SK-N-SH treated with all-trans-retinoic acid at 6 μM for 48 hours (cell line): ENCODE results near the gene GLYATL1.

Experiments used
- CREB5 ChIP-seq: fragments of 250-450 bp; sonication (Bioruptor Pico); IDR thresholded peaks from 2 replicates; pipeline ENCODE4 v1.5.1; 2020; ENCODE audit warnings: low read depth, mild to moderate bottlenecking, moderate library complexity
- OSR1 ChIP-seq: fragments of 250-450 bp; sonication (Bioruptor Pico); IDR thresholded peaks from 2 replicates; pipeline ENCODE4 v1.8.0; 2022; ENCODE audit warnings: moderate library complexity, mild to moderate bottlenecking, inconsistent platforms
- ZNF70 ChIP-seq: fragments of 450-650 bp; formaldehyde crosslinking; IDR thresholded peaks from 2 replicates; pipeline ENCODE4 v1.5.0; 2020; ENCODE audit warnings: mild to moderate bottlenecking, moderate library complexity

DNA sequence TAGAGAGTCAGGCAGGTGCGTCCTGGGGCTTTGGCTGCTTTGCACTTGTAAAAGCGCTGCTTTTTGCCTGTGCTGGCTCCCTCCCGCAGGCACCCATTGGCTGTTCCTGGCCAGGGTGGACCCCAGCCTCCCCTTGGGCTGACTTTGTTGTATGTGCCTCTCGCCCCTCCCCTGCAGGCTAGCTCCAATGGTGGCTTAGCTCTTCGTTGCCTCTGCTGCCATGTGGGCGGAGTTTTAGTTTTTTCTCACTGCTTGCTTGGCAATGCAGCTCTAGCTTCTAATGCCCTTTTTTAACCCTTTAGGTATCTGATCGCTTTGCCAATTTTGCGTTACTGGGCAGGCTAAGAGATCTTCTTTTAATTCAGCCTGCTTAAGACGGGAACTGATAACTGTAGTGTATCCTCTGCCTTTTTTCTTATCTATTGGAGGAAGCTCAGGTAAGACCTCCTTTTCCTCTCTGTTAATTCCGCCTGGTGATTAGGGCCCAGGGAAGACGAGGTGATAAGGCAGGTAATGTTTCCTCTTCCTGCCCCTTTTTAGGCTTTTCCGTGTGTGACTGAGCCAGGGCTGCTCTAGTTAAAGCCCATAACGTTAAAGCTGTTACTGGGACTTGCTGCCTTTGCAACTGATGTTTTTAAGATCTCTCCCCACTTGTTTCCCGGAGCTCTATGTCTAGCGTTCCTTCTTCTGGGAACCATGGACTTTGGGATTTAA, 11.7 kb upstream of the GLYATL1 start:
- TF ChIP-seq CREB5 (CRISPR knock-in tag) = no peak
- no peak for TF ChIP-seq ZNF70
- no peak for TF ChIP-seq OSR1
